Fibroblast of lung (primary cell): ENCODE measurements around the gene INPPL1.

Experiments
- CTCF ChIP-seq, 2 donors: IDR thresholded peaks in 1 of 2; conservative IDR thresholded peaks in 1 of 2; 1 replicate in 1 of 2; 2 replicates in 1 of 2; pipeline ENCODE4 v1.5.1; 2011 to 2012; ENCODE audit warnings: low read length in 2 of 2, control low read depth in 1 of 2, inconsistent platforms in 1 of 2, low read depth in 1 of 2, mild to moderate bottlenecking in 1 of 2
- EZH2 ChIP-seq: IDR thresholded peaks from 2 replicates; pipeline ENCODE4 v1.5.1; 2012; ENCODE audit warnings: low read length, control low read depth, mild to moderate bottlenecking; ENCODE audit errors: missing control alignments

- TF ChIP-seq EZH2 (no peak), CTCF (conservative IDR thresholded peaks at IDR 0.05 in 1 of 2, IDR thresholded peaks at IDR 0.05 in 1 of 2; ENCODE audit: low read depth in 1 of 2, low read length in 2 of 2) (no peak)
Observed at GRCh38 chr11:72283947-72284346, 59.4 kb downstream of the INPPL1 start.
